Stimulated activated effector memory CD8-positive, alpha-beta T cell treated with anti-CD3 and anti-CD28 coated beads, Interleukin-12 subunit alpha, Interleukin-12 subunit beta, amount 100 ng/mL, for 72 hours (primary cell): Measurements from ENCODE around the gene ARSG.
"Not testable (repeated sequence)": the region's sequence is repeated elsewhere in the genome, so short reads cannot be mapped to it uniquely, and the experiment has no call there.

Source experiments
- ATAC-seq: fragments of 150-1000 bp; cut with Tn5 transposase; 2 replicates; pipeline ENCODE4 v1.10.0; 2021
- DNase-seq, 2 donors: peaks; one replicate each; pipeline ENCODE4 v3.0.0; 2021 to 2022; ENCODE audit warnings: low spot score in 2 of 2
- H3K27ac Mint-ChIP-seq: one replicate; pipeline ENCODE4 v1.8.0; 2022; ENCODE audit warnings: mild to moderate bottlenecking, mixed read lengths
- H3K36me3 Mint-ChIP-seq: one replicate; pipeline ENCODE4 v1.8.0; 2022; ENCODE audit warnings: mild to moderate bottlenecking, mixed read lengths
- H3K4me1 Mint-ChIP-seq: one replicate; pipeline ENCODE4 v1.8.0; 2022; ENCODE audit warnings: mixed read lengths
- H3K4me3 Mint-ChIP-seq: one replicate; pipeline ENCODE4 v1.8.0; 2022; ENCODE audit warnings: mild to moderate bottlenecking, mixed read lengths
- H3K9me3 Mint-ChIP-seq: one replicate; pipeline ENCODE4 v1.8.0; 2022; ENCODE audit warnings: mixed read lengths

The ARSG gene

GRCh38 chr17:68260051-68260762, 31.1 kb upstream of the ARSG start:
- Mint-ChIP-seq H3K4me3 (peak overlapping the region; percentile 62), H3K36me3 (peaks cover 30% of the 10 kb centered on the region), H3K9me3 (no peaks in the 10 kb centered on the region), H3K4me1 (peaks cover 67% of the 10 kb centered on the region), H3K27ac (peak overlapping the region; percentile 89)
- no peak for ATAC-seq
- DNase-seq, result no peak

DNA sequence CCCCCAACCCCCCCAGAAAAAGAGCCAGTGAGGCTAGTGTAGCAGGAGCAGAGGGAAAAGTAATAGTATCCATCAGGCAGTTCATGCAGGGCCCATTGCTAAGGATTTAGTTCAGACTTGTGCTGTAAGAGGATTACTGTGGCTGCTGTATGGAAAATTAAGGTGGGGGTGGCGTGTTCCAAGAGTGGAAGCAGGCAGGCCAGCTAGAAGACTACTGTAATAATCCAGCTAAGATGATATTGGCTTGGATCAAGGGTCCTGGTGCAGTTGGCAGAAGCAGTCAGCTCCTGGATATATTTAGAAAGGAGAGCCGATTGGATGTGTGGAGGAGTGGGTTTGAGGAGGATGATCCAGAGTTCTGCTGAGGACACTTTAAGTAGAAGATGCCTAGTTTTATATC, 28.8 kb upstream of the ARSG start:
- Mint-ChIP-seq H3K4me1 (peaks cover 57% of the 10 kb centered on the region), H3K36me3 (peaks cover 11% of the 10 kb centered on the region)
- not testable (repeated sequence) for H3K4me3 Mint-ChIP-seq, DNase-seq, H3K27ac Mint-ChIP-seq, H3K9me3 Mint-ChIP-seq, ATAC-seq

DNA sequence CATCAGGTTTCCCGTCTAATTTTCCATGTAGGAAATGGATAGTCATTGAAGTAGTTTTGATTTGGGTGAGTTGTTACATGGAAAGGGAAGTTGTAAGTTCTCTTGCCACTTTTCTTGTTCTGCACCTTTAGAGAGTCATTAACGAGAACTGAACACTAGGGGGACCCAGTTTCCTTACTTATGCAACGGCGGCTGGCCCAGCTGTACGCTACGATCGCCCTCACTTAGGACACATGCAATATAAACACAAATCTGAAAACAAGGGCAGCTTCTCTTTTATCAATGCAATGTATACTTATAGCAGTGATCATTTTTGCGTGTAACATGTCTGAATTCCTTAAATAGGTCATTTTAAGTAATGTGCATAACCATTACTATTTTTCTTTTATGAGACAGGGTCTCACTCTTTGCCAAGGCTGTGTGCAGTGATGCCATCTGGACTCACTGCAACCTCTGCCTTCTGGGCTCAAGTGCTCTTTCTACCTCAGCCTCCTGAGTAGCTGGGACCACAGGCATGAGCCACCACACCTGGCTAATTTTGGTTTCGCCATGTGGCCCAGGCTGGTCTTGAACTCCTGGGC, 28.1 kb upstream of the ARSG start:
- not testable (repeated sequence) for H3K27ac Mint-ChIP-seq, H3K4me3 Mint-ChIP-seq
- peaks cover 53% of the 10 kb centered on the region for H3K4me1 Mint-ChIP-seq

GRCh38 chr17:68265833-68266232, 25.5 kb upstream of the ARSG start:
- ATAC-seq, result peak; percentile 66
- Mint-ChIP-seq H3K36me3 (peaks cover 34% of the 10 kb centered on the region), H3K27ac (peak overlapping the region; percentile 40), H3K4me1 (peaks cover 35% of the 10 kb centered on the region)
- DNase-seq, H3K9me3 Mint-ChIP-seq, H3K4me3 Mint-ChIP-seq: not testable (repeated sequence)

More for the DNA sequence above, 28.1 kb upstream of the ARSG start:
- peak; percentile 61 for ATAC-seq
- DNase-seq, H3K9me3 Mint-ChIP-seq: not testable (repeated sequence)
- peaks cover 11% of the 10 kb centered on the region for H3K36me3 Mint-ChIP-seq

- ATAC-seq (no peak), DNase-seq (no peak)
- Mint-ChIP-seq H3K27ac (peak overlapping the region; percentile 52), H3K9me3 (no peaks in the 10 kb centered on the region), H3K4me1 (no peaks in the 10 kb centered on the region), H3K36me3 (peaks cover 75% of the 10 kb centered on the region), H3K4me3 (no peak overlapping the region)
Measured at GRCh38 chr17:68273722-68274121, 17.6 kb upstream of the ARSG start.

DNA sequence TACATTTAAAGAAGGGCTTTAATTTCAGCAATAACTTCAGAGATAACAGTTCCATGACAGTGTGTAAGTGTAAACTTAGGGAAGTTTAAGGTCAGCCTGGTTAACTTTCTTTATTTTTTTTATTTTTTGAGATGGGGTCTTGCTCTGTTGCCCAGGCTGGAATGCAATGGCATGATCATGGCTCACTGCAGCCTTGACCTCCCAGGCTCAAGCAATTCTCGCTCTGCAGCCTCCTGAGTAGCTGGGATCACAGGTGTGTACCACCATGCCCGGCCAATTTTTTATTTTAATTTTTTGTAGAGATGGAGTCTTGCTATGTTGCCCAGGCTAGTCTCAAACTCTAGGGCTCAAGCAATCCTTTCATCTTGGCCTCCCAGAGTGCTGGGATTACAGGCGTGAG, 15.0 kb upstream of the ARSG start:
- not testable (repeated sequence) for H3K4me1 Mint-ChIP-seq, DNase-seq, ATAC-seq, H3K27ac Mint-ChIP-seq, H3K9me3 Mint-ChIP-seq, H3K4me3 Mint-ChIP-seq
- peaks cover 64% of the 10 kb centered on the region for H3K36me3 Mint-ChIP-seq

GRCh38 chr17:68277807-68278206, 13.5 kb upstream of the ARSG start:
- ATAC-seq (no peak), DNase-seq (no peak)
- Mint-ChIP-seq H3K27ac (no peak overlapping the region), H3K4me3 (no peak overlapping the region), H3K4me1 (peaks cover 6% of the 10 kb centered on the region), H3K9me3 (no peaks in the 10 kb centered on the region), H3K36me3 (peaks cover 63% of the 10 kb centered on the region)

GRCh38 chr17:68281965-68282364, 9.3 kb upstream of the ARSG start:
- Mint-ChIP-seq H3K27ac (peak overlapping the region; percentile 17), H3K36me3 (peaks cover 38% of the 10 kb centered on the region)
- DNase-seq, H3K4me3 Mint-ChIP-seq, H3K4me1 Mint-ChIP-seq, ATAC-seq, H3K9me3 Mint-ChIP-seq: not testable (repeated sequence)

DNA sequence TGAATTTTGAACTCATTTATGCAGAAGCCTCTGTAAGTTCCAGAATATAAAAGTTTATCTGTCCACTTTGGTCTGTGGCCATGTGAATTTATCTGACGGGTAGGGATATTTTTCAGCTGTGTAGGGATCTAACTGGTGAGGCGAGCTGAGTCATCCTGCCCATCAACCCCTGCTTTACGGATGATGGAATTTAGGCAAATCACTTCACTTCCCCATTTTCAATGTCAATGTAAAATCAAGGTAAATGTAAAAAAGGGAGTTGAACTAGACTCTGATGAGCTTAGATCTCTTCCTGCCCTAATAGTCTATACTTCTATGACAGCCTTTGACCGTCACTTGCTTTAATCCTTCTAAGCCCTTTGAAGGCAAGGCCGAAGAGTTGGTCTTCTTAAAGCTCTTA, 2.9 kb upstream of the ARSG start:
- peaks cover 44% of the 10 kb centered on the region for H3K4me1 Mint-ChIP-seq
- no peaks in the 10 kb centered on the region for H3K9me3 Mint-ChIP-seq
- H3K36me3 Mint-ChIP-seq, result peaks cover 7% of the 10 kb centered on the region
- H3K27ac Mint-ChIP-seq, result peak overlapping the region; percentile 87
- ATAC-seq (no peak), DNase-seq (no peak)
- H3K4me3 Mint-ChIP-seq, result peak overlapping the region; percentile 97

GRCh38 chr17:68288804-68289203, 2.5 kb upstream of the ARSG start:
- no peak for DNase-seq
- Mint-ChIP-seq H3K9me3 (no peaks in the 10 kb centered on the region), H3K36me3 (peaks cover 7% of the 10 kb centered on the region), H3K4me3 (peak overlapping the region; percentile 97), H3K4me1 (peaks cover 44% of the 10 kb centered on the region), H3K27ac (peak overlapping the region; percentile 87)
- ATAC-seq, result no peak

GRCh38 chr17:68289473-68289872, 1.8 kb upstream of the ARSG start:
- Mint-ChIP-seq H3K27ac (peak overlapping the region; percentile 13), H3K36me3 (peaks cover 7% of the 10 kb centered on the region), H3K9me3 (no peaks in the 10 kb centered on the region), H3K4me1 (peaks cover 49% of the 10 kb centered on the region), H3K4me3 (peak overlapping the region; percentile 97)
- ATAC-seq (no peak), DNase-seq (no peak)

DNA sequence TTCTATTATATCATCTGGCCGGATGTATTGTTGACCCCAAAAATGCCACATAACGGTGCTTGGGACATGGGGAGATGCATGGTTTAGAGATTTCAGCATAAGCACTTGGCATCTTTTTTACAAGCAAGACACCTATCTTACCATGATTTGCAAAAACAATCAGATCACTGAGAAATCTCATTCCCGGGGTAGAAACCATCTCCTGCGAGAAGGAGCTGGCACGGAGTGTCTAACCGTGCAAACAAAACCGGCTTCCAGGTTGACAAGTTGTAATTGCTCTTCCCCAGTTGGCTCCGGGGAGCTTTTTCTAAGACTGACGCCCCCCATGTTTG, 1.4 kb upstream of the ARSG start:
- no peaks in the 10 kb centered on the region for H3K9me3 Mint-ChIP-seq
- H3K27ac Mint-ChIP-seq, result peak overlapping the region; percentile 96
- H3K4me3 Mint-ChIP-seq, result peak overlapping the region; percentile 97
- no peak for ATAC-seq
- no peak for DNase-seq
- peaks cover 7% of the 10 kb centered on the region for H3K36me3 Mint-ChIP-seq
- peaks cover 53% of the 10 kb centered on the region for H3K4me1 Mint-ChIP-seq

- peak overlapping the region; percentile 96 for H3K27ac Mint-ChIP-seq
- H3K9me3 Mint-ChIP-seq, result no peaks in the 10 kb centered on the region
- ATAC-seq, result no peak
- peaks cover 57% of the 10 kb centered on the region for H3K4me1 Mint-ChIP-seq
- DNase-seq, result peak; percentile 18 to 79
- peak overlapping the region; percentile 97 for H3K4me3 Mint-ChIP-seq
- peaks cover 7% of the 10 kb centered on the region for H3K36me3 Mint-ChIP-seq
Measured at GRCh38 chr17:68290268-68290954, 884 bp upstream of the ARSG start.

DNA sequence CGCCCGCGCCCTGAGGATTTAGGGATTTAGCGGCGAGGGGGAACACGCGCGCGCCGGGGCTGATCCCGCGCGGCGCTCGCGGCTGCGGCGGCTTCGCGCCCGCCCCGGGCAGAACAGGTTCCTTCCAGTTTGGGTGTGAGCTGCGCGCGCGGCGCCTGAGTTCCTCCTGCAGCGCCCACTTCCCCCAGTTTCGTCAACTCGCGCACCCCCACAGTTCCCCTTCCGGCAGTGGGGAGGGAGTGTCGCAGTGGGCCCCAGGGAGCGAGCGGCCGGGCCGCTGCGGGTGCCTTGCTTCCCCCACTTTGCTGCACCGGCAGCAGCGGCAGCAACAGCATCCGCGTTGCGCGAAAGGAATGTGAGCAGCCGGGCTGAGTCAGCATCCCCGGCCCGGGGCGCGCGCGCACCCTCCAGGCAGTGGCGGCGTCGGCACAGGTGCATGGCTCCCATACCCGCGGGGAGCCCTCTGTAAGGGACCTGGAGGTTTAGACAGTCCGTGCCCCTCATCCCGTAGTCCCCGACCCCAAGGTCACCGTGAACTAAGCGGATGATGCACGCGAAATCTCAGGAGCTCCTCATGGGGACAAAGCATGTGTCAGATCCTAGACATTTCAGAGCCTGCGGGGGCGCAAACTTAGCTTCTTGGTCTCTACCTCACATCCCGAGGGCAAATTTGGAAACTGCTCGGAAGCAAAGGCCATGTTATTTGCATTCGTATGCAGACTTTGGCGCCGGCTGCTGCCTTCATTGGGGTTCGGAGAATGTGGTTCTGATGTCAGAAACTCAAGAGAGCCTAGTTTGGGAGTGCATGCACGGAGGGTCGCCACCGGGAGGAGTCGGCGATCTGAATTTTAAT, 767 bp downstream of the ARSG start:
- H3K36me3 Mint-ChIP-seq, result peaks cover 7% of the 10 kb centered on the region
- DNase-seq (peak; percentile 74 to 94), ATAC-seq (peak; percentile 77)
- H3K9me3 Mint-ChIP-seq, result no peaks in the 10 kb centered on the region
- peak overlapping the region; percentile 85 for H3K27ac Mint-ChIP-seq
- H3K4me3 Mint-ChIP-seq, result peak overlapping the region; percentile 97
- peaks cover 65% of the 10 kb centered on the region for H3K4me1 Mint-ChIP-seq

DNA sequence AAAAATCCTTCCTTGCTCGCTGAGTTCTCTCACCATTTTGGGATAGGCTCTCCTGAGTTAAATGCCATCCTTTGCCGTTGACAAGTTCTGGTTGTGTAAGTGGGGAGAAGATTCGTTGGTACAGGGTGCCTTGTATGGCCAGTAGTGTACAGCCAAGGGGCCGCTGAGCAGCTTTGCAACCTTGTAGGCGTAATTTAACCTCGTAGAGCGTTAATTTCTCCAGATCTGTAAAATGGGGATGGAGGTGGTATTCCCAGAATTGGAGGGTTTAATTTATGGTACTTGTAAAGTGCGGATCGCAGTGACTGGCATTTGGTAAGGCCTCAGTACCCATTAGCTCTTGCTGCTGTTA, 1.4 kb downstream of the ARSG start:
- peak overlapping the region; percentile 85 for H3K27ac Mint-ChIP-seq
- peaks cover 63% of the 10 kb centered on the region for H3K4me1 Mint-ChIP-seq
- ATAC-seq, result no peak

More for the DNA sequence above, 1.4 kb downstream of the ARSG start:
- DNase-seq, result no peak
- H3K9me3 Mint-ChIP-seq, result no peaks in the 10 kb centered on the region
- peaks cover 7% of the 10 kb centered on the region for H3K36me3 Mint-ChIP-seq
- H3K4me3 Mint-ChIP-seq, result peak overlapping the region; percentile 97
